ENCODE data around the gene UFC1. TPM values are rescaled to one million over a fixed set of nuclear protein-coding genes. Genes with fewer than 3 reads are reported as not detected.
A peak's percentile ranks its signal among the peaks of the same experiment; 100 is the strongest.

The UFC1 gene
- polyA plus RNA-seq, 3 donors, result 100 to 120 (median 108) TPM

DNA sequence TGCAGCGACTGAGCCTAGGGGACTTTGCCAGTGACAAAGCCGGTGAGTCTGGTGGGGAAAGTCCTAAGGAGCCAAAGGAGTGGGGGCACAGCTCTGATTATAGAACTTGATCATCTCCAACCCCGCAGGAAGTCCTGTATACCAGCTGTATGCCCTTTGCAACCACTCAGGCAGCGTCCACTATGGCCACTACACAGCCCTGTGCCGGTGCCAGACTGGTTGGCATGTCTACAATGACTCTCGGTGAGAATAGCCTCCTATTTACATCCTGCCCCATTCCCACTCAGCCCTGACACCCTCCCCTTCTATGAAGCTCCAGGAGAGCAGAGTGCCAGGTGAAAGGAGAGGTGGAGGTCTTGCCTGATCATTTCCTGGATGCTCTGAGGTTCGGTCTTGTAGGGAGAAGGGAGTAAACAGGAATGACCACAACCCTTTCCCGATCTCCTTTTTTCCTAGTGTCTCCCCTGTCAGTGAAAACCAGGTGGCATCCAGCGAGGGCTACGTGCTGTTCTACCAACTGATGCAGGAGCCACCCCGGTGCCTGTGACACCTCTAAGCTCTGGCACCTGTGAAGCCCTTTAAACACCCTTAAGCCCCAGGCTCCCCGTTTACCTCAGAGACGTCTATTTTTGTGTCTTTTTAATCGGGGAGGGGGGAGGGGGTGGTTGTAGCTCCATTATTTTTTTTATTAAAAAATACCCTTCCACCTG is 11.3 kb downstream of the UFC1 start:
- Histone ChIP-seq H3K4me2 (replicated peaks; ENCODE audit: extremely low read depth, low read length, poor library complexity, severe bottlenecking) (peak overlapping the region; percentile 78), H3K27me3 (ENCODE audit: control insufficient read depth in 2 of 2, insufficient read depth in 2 of 2, low read length in 2 of 2) (no peaks in the 10 kb centered on the region), H3K36me3 (replicated peaks in 1 of 2; ENCODE audit: control insufficient read depth in 1 of 2, insufficient read depth in 2 of 2, low read length in 2 of 2) (peaks cover 21 to 55% of the 10 kb centered on the region in 2 donors), H3K9me3 (replicated peaks in 1 of 2; ENCODE audit: control insufficient read depth in 1 of 2, insufficient read depth in 1 of 2, low read length in 2 of 2) (no peaks in the 10 kb centered on the region), H3K4me1 (ENCODE audit: control insufficient read depth in 1 of 2, insufficient read depth in 2 of 2, low read length in 2 of 2) (peaks cover 24 to 37% of the 10 kb centered on the region in 2 donors), H3K9ac (ENCODE audit: insufficient read depth, low read length, poor library complexity, severe bottlenecking) (peak overlapping the region; percentile 85), H3K4me3 (replicated peaks in 1 of 3; ENCODE audit: low read depth in 2 of 3, low read length in 3 of 3) (peak overlapping the region; percentile 33 to 75 (median 73)), H3K79me2 (ENCODE audit: insufficient read depth, low read length) (peaks cover 13% of the 10 kb centered on the region), H3K27ac (ENCODE audit: low read depth in 1 of 2, low read length in 2 of 2) (peak overlapping the region; percentile 91 to 98), H2AFZ (ENCODE audit: insufficient read depth, low read depth, low read length, poor library complexity, severe bottlenecking) (peak overlapping the region; percentile 89), H4K20me1 (ENCODE audit: insufficient read depth, low read length) (no peaks in the 10 kb centered on the region)
- no peak for DNase-seq
- TF ChIP-seq, protein P1, sequence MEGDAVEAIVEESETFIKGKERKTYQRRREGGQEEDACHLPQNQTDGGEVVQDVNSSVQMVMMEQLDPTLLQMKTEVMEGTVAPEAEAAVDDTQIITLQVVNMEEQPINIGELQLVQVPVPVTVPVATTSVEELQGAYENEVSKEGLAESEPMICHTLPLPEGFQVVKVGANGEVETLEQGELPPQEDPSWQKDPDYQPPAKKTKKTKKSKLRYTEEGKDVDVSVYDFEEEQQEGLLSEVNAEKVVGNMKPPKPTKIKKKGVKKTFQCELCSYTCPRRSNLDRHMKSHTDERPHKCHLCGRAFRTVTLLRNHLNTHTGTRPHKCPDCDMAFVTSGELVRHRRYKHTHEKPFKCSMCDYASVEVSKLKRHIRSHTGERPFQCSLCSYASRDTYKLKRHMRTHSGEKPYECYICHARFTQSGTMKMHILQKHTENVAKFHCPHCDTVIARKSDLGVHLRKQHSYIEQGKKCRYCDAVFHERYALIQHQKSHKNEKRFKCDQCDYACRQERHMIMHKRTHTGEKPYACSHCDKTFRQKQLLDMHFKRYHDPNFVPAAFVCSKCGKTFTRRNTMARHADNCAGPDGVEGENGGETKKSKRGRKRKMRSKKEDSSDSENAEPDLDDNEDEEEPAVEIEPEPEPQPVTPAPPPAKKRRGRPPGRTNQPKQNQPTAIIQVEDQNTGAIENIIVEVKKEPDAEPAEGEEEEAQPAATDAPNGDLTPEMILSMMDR (IDR thresholded peaks at IDR 0.05), result no peak
- Mint-ChIP-seq H3K9me3 (no peaks in the 10 kb centered on the region), H3K27ac (peak overlapping the region; percentile 95 to 99 (median 97)), H3K4me1 (peaks cover 45% of the 10 kb centered on the region), H3K27me3 (ENCODE audit: low read depth in 3 of 3) (peaks cover 0 to 2% (median 0%) of the 10 kb centered on the region in 3 donors), H3K36me3 (peaks cover 49 to 66% of the 10 kb centered on the region in 2 donors), H3K4me3 (peak overlapping the region in 1 of 2 donors; percentile 83)
- 88% methylated on average over 6 of the region's 14 CpGs for WGBS (ENCODE audit: insufficient coverage)
- intact Hi-C loops (cut with micrococcal nuclease), result no loop called here

- H3K4me2 ChIP-seq (replicated peaks; ENCODE audit: extremely low read depth, low read length, poor library complexity, severe bottlenecking), result peak within 1 kb of the TSS; percentile 78
- peaks cover 21 to 28% of the 10 kb centered on the region in 2 donors for H3K4me1 ChIP-seq (ENCODE audit: control insufficient read depth in 1 of 2, insufficient read depth in 2 of 2, low read length in 2 of 2)
- peaks cover 38% of the 10 kb centered on the region for H3K4me1 Mint-ChIP-seq
- peak within 1 kb of the TSS; percentile 33 to 75 (median 73) for H3K4me3 ChIP-seq (replicated peaks in 1 of 3; ENCODE audit: low read depth in 2 of 3, low read length in 3 of 3)
- H3K27ac ChIP-seq (ENCODE audit: low read depth in 1 of 2, low read length in 2 of 2), result peak within 1 kb of the TSS; percentile 91 to 98
- intact Hi-C loops (cut with micrococcal nuclease), result no loop called here
- H3K79me2 ChIP-seq (ENCODE audit: insufficient read depth, low read length), result peaks cover 4% of the 10 kb centered on the region
- peaks cover 29 to 62% of the 10 kb centered on the region in 2 donors for H3K36me3 ChIP-seq (replicated peaks in 1 of 2; ENCODE audit: control insufficient read depth in 1 of 2, insufficient read depth in 2 of 2, low read length in 2 of 2)
- H3K36me3 Mint-ChIP-seq, result peaks cover 55 to 67% of the 10 kb centered on the region in 2 donors
- H4K20me1 ChIP-seq (ENCODE audit: insufficient read depth, low read length), result no peaks in the 10 kb centered on the region
- H3K27me3 ChIP-seq (ENCODE audit: control insufficient read depth in 2 of 2, insufficient read depth in 2 of 2, low read length in 2 of 2), result no peaks in the 10 kb centered on the region
- H3K9me3 ChIP-seq (replicated peaks in 1 of 2; ENCODE audit: control insufficient read depth in 1 of 2, insufficient read depth in 1 of 2, low read length in 2 of 2), result no peaks in the 10 kb centered on the region
- TF ChIP-seq, protein P1 (IDR thresholded peaks at IDR 0.05), result peak; percentile 56
- DNase-seq, result peak; percentile 95 to 97 (median 96)
- peak within 1 kb of the TSS; percentile 89 for H2AFZ ChIP-seq (ENCODE audit: insufficient read depth, low read depth, low read length, poor library complexity, severe bottlenecking)
- no peaks in the 10 kb centered on the region for H3K9me3 Mint-ChIP-seq
- peak within 1 kb of the TSS; percentile 83 to 94 for H3K4me3 Mint-ChIP-seq
- H3K27me3 Mint-ChIP-seq (ENCODE audit: low read depth in 3 of 3), result peaks cover 0 to 2% (median 0%) of the 10 kb centered on the region in 3 donors
- H3K27ac Mint-ChIP-seq, result peak within 1 kb of the TSS; percentile 95 to 99 (median 97)
- H3K9ac ChIP-seq (ENCODE audit: insufficient read depth, low read length, poor library complexity, severe bottlenecking), result peak within 1 kb of the TSS; percentile 85
- 0% methylated on average over 37 of the region's 54 CpGs for WGBS (ENCODE audit: insufficient coverage)
These were observed 12.2 kb downstream of the UFC1 start, which contains the start of gene PPOX for GRCh38 chr1:161165742-161166668. Gene PPOX (plus strand): TSS chr1:161166426. CDS start chr1:161166848, 422 bp downstream.

Data from CD14-positive monocyte (primary cell).